Liver (tissue), 9 donors: ENCODE data around the gene SULT6B1. TPM values are rescaled to one million over a fixed set of nuclear protein-coding genes. Genes with fewer than 3 reads are reported as not detected.

ENCODE experiments used
- DNase-seq: peaks from one replicate; pipeline ENCODE4 v3.0.0-alpha.2; 2017; ENCODE audit warnings: low spot score
- H3K27ac ChIP-seq, 2 donors: one replicate each; pipeline ENCODE4 v1.7.0; 2013; ENCODE audit warnings: inconsistent platforms in 2 of 2, low read length in 2 of 2, control low read depth in 1 of 2, low read depth in 1 of 2, mild to moderate bottlenecking in 1 of 2
- H3K27me3 ChIP-seq, 4 donors: one replicate each; pipeline versions ENCODE4 v1.6.1 to v1.7.0; 2013; ENCODE audit warnings: low read length in 3 of 4, inconsistent platforms in 1 of 4, mild to moderate bottlenecking in 1 of 4, moderate library complexity in 1 of 4; ENCODE audit not compliant: control insufficient read depth in 4 of 4, insufficient read depth in 4 of 4
- H3K36me3 ChIP-seq, 4 donors: one replicate each; pipeline versions ENCODE4 v1.6.1 to v1.7.0; 2013; ENCODE audit warnings: low read length in 3 of 4, mild to moderate bottlenecking in 3 of 4, low read depth in 1 of 4, moderate library complexity in 1 of 4; ENCODE audit not compliant: control insufficient read depth in 4 of 4, insufficient read depth in 3 of 4
- H3K4me1 ChIP-seq, 4 donors: one replicate each; pipeline versions ENCODE4 v1.6.1 to v1.7.0; 2013; ENCODE audit warnings: low read length in 3 of 4, mild to moderate bottlenecking in 3 of 4, moderate library complexity in 1 of 4; ENCODE audit not compliant: control insufficient read depth in 4 of 4, insufficient read depth in 4 of 4
- H3K4me3 ChIP-seq, 3 donors: one replicate each; pipeline versions ENCODE4 v1.6.1 to v1.7.0; 2013; ENCODE audit warnings: low read length in 3 of 3, control low read depth in 1 of 3, low read depth in 1 of 3, mild to moderate bottlenecking in 1 of 3
- H3K9ac ChIP-seq, 2 donors: one replicate each; pipeline ENCODE4 v1.7.0; 2013; ENCODE audit warnings: low read length in 2 of 2, mild to moderate bottlenecking in 2 of 2, moderate library complexity in 2 of 2, control low read depth in 1 of 2, low read depth in 1 of 2
- H3K9me3 ChIP-seq, 4 donors: one replicate each; pipeline versions ENCODE4 v1.6.1 to v1.7.0; 2013; ENCODE audit warnings: low read length in 3 of 4; ENCODE audit not compliant: control insufficient read depth in 4 of 4
- CTCF ChIP-seq: fragments of 150-350 bp; IDR thresholded peaks from 2 replicates; pipeline ENCODE4 v1.5.1; 2017; ENCODE audit warnings: improper control_type of control experiment, low read depth, low read length; ENCODE audit not compliant: missing input control
- EGR1 ChIP-seq, 2 donors: IDR thresholded peaks; 2 replicates each; pipeline ENCODE4 v1.6.1; 2016 to 2018; ENCODE audit warnings: antibody characterized with exemption in 2 of 2, low read depth in 2 of 2
- FOXA1 ChIP-seq: IDR thresholded peaks from 2 replicates; pipeline ENCODE4 v1.6.1; 2016; ENCODE audit warnings: antibody characterized with exemption
- FOXA2 ChIP-seq: IDR thresholded peaks from 2 replicates; pipeline ENCODE4 v1.6.1; 2016; ENCODE audit warnings: antibody characterized with exemption
- GABPA ChIP-seq, 2 donors: IDR thresholded peaks in 1 of 2; conservative IDR thresholded peaks in 1 of 2; 2 replicates each; pipeline ENCODE4 v1.6.1; 2016; ENCODE audit warnings: antibody characterized with exemption in 2 of 2, mild to moderate bottlenecking in 1 of 2, moderate library complexity in 1 of 2
- HNF4A ChIP-seq, 2 donors: conservative IDR thresholded peaks; 2 replicates each; pipeline ENCODE4 v1.6.1; 2016; ENCODE audit warnings: antibody characterized with exemption in 2 of 2, mild to moderate bottlenecking in 2 of 2
- JUND ChIP-seq, 2 donors: IDR thresholded peaks; 2 replicates each; pipeline ENCODE4 v1.6.1; 2016; ENCODE audit warnings: antibody characterized with exemption in 2 of 2
- MAX ChIP-seq: IDR thresholded peaks from 2 replicates; pipeline ENCODE4 v1.6.1; 2016; ENCODE audit warnings: antibody characterized with exemption
- NR2F2 ChIP-seq: IDR thresholded peaks from 2 replicates; pipeline ENCODE4 v1.6.1; 2016; ENCODE audit warnings: antibody characterized with exemption
- RAD21 ChIP-seq, 2 donors: IDR thresholded peaks; 2 replicates each; pipeline ENCODE4 v1.6.1; 2016; ENCODE audit warnings: antibody characterized with exemption in 2 of 2, mild to moderate bottlenecking in 2 of 2
- REST ChIP-seq: IDR thresholded peaks from 2 replicates; pipeline ENCODE4 v1.6.1; 2016; ENCODE audit warnings: antibody characterized with exemption, mild to moderate bottlenecking
- RXRA ChIP-seq, 2 donors: IDR thresholded peaks; 2 replicates each; pipeline ENCODE4 v1.6.1; 2017 to 2018; ENCODE audit warnings: antibody characterized with exemption in 2 of 2, mild to moderate bottlenecking in 1 of 2
- SP1 ChIP-seq: IDR thresholded peaks from 2 replicates; pipeline ENCODE4 v1.6.1; 2018; ENCODE audit warnings: antibody characterized with exemption, mild to moderate bottlenecking
- TAF1 ChIP-seq: conservative IDR thresholded peaks from 2 replicates; pipeline ENCODE4 v1.6.1; 2016; ENCODE audit warnings: antibody characterized with exemption, mild to moderate bottlenecking
- YY1 ChIP-seq: IDR thresholded peaks from 2 replicates; pipeline ENCODE4 v1.6.1; 2016; ENCODE audit warnings: antibody characterized with exemption, mild to moderate bottlenecking
- ZBTB33 ChIP-seq: IDR thresholded peaks from 2 replicates; pipeline ENCODE4 v1.6.1; 2016; ENCODE audit warnings: antibody characterized with exemption
- whole genome bisulfite sequencing: extraction: QIAGEN DNeasy Blood & Tissue Kit; methylation state at CpG from one replicate; pipeline ENCODE4 v1.1.7; 2013; 5-methylcytosine and 5-hydroxymethylcytosine counted together
- polyA plus RNA-seq, 2 donors: library from polyadenylated mRNA; stranded (reverse) in 1 of 2; unstranded in 1 of 2; fragments of 200-250 nt in 1 of 2; fragments of >200 nt in 1 of 2; fragmentation: Nextera tagmentation in 1 of 2; extraction: Ambion mirVana in 1 of 2; gene quantifications; one replicate each; pipeline versions ENCODE4 v1.2.1 to v1.2.3, GENCODE V29; 2013 to 2015
- total RNA-seq, 2 donors: library from RNA; depleted of rRNA; stranded (reverse); fragments of >200 nt; gene quantifications; one replicate each; pipeline ENCODE4 v1.2.3, GENCODE V29; 2014
- TF ChIP-seq, protein P1 (sequence below): IDR thresholded peaks from 2 replicates; pipeline ENCODE4 v1.6.1; 2016; ENCODE audit warnings: antibody characterized with exemption
- donor health status: healthy.
- donor health status: healthy.
- donor health status: healthy.
- donor health status: healthy.
- donor health status: healthy.

SULT6B1 gene
- total and polyA plus RNA-seq, 4 donors: not detected

DNA sequence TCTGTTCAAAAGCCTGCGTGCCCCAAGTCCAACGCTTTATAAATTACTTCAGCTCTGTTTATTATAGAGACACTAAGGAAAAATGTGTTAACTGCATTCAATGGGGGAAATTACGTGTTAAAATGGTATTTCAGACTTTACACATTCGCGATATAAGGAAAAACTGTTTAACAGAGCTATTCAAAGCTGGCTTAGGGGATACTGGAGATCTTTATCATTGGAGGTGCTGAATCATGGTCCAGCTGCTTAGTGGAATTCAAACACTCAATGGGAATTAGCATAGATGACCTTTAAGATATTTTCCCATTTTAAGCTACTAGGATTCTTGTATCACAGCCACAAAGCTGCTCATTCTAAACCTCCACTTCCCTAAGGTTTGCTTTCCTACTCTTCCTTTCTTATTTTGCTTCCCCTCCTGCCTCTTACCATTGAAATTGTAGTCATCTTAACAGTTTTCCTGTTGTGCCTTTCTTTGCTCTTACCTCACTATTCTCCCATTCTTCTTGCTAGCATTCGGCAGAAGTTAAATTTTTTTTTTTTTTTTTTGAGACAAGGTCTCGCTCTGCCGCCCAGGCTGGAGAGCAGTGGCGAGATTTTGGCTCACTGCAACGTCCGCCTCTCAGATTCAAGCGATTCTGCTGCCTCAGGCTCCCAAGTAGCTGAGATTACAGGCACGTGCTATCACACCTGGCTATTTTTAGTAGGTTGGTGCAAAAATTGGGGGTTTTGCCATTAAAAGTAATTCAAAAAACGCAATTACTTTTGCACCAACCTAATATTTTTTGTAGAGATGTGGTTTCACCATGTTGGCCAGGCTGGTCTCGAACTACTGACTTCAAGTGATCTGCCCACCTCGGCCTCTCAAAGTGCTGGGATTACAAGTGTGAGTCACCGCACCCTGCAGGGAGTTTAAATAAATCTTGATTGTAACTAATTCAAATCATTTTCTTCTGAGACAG is 6.5 kb downstream of the SULT6B1 start:
- whole genome bisulfite sequencing: 80% methylated on average over 17 of the region's 17 CpGs
- TF ChIP-seq REST: no peak
- no peak overlapping the region for H3K9ac ChIP-seq

GRCh38 chr2:37180640-37181039 is 7.8 kb downstream of the SULT6B1 start:
- no peaks in the 10 kb centered on the region for H3K4me1 ChIP-seq
- H3K36me3 ChIP-seq: no peaks in the 10 kb centered on the region
- DNase-seq: no peak
- TF ChIP-seq CTCF (no peak), FOXA1 (no peak), MAX (no peak), JUND (IDR thresholded peaks at IDR 0.05) (no peak), REST (no peak), ZBTB33 (no peak), NR2F2 (no peak), GABPA (IDR thresholded peaks at IDR 0.05 in 1 of 2, conservative IDR thresholded peaks at IDR 0.05 in 1 of 2) (no peak), SP1 (no peak), RAD21 (IDR thresholded peaks at IDR 0.05) (no peak), HNF4A (conservative IDR thresholded peaks at IDR 0.05) (no peak), EGR1 (IDR thresholded peaks at IDR 0.05; ENCODE audit: low read depth in 2 of 2) (no peak), RXRA (IDR thresholded peaks at IDR 0.05) (no peak), YY1 (no peak), FOXA2 (no peak), TAF1 (no peak)
- TF ChIP-seq, protein P1, sequence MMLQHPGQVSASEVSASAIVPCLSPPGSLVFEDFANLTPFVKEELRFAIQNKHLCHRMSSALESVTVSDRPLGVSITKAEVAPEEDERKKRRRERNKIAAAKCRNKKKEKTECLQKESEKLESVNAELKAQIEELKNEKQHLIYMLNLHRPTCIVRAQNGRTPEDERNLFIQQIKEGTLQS: no peak
- H3K4me3 ChIP-seq: no peak overlapping the region
- no peak overlapping the region for H3K9ac ChIP-seq
- WGBS: 92% methylated on average over 5 of the region's 5 CpGs
- no peak overlapping the region for H3K27ac ChIP-seq
- H3K9me3 ChIP-seq: no peaks in the 10 kb centered on the region
- H3K27me3 ChIP-seq: no peaks in the 10 kb centered on the region

More for the DNA sequence above, 6.5 kb downstream of the SULT6B1 start:
- H3K27ac ChIP-seq: no peak overlapping the region
- H3K27me3 ChIP-seq: no peaks in the 10 kb centered on the region
- no peaks in the 10 kb centered on the region for H3K4me1 ChIP-seq
- no peaks in the 10 kb centered on the region for H3K36me3 ChIP-seq
- no peak overlapping the region for H3K4me3 ChIP-seq
- DNase-seq: no peak
- no peaks in the 10 kb centered on the region for H3K9me3 ChIP-seq
